Spleen (tissue), 7 donors: ENCODE results near the gene RNASE8.

Experiments
- CTCF ChIP-seq, 11 experiments: fragments of 200-600 bp in 7 of 11; fragments of 450-650 bp in 4 of 11; sonication (generic) in 4 of 11; IDR thresholded peaks in 8 of 11; conservative IDR thresholded peaks in 3 of 11; 1 replicate in 7 of 11; 2 replicates in 4 of 11; pipeline versions ENCODE4 v1.4.0 to v1.8.0; 2016 to 2021; ENCODE audit warnings: antibody characterized with exemption in 11 of 11, inconsistent platforms in 4 of 11, mild to moderate bottlenecking in 1 of 11
- POLR2A ChIP-seq, 3 donors: fragments of 450-650 bp; IDR thresholded peaks; one replicate each; pipeline ENCODE4 v1.5.1; 2017; ENCODE audit warnings: antibody characterized with exemption in 3 of 3, mild to moderate bottlenecking in 1 of 3
- POLR2AphosphoS5 ChIP-seq, 3 donors: sonication (generic); formaldehyde crosslinking; IDR thresholded peaks; one replicate each; pipeline ENCODE4 v1.5.1; 2017; ENCODE audit warnings: antibody characterized with exemption in 3 of 3
- donor health status: DM: no; HTN: no; CAD: no; lungs with moderate emphysema.
- donor health status: DM: no; HTN: no; CAD: no.
- donor health status: DM: no; HTN: no; CAD: no.

- TF ChIP-seq POLR2A (IDR thresholded peaks at IDR 0.05): no peak
- no peak for TF ChIP-seq CTCF (IDR thresholded peaks at IDR 0.05 in 8 of 11, conservative IDR thresholded peaks at IDR 0.05 in 3 of 11)
- peak in 1 of 3 donors; percentile 14 for TF ChIP-seq POLR2AphosphoS5 (IDR thresholded peaks at IDR 0.05)
These were observed 42.3 kb upstream of the RNASE8 start for GRCh38 chr14:21015312-21015711.
